SKM-1 treated with dmso at 0.1 percent for 144 hours (cell line): ENCODE measurements around the gene ZNF800.
"Not testable (repeated sequence)": the region's sequence is repeated elsewhere in the genome, so short reads cannot be mapped to it uniquely, and the experiment has no call there.

ENCODE experiments used
- DNase-seq: peaks from one replicate; lab custom pipeline; 2025; ENCODE audit not compliant: unreplicated experiment; lab: John Stamatoyannopoulos, UW

ZNF800 gene

DNA sequence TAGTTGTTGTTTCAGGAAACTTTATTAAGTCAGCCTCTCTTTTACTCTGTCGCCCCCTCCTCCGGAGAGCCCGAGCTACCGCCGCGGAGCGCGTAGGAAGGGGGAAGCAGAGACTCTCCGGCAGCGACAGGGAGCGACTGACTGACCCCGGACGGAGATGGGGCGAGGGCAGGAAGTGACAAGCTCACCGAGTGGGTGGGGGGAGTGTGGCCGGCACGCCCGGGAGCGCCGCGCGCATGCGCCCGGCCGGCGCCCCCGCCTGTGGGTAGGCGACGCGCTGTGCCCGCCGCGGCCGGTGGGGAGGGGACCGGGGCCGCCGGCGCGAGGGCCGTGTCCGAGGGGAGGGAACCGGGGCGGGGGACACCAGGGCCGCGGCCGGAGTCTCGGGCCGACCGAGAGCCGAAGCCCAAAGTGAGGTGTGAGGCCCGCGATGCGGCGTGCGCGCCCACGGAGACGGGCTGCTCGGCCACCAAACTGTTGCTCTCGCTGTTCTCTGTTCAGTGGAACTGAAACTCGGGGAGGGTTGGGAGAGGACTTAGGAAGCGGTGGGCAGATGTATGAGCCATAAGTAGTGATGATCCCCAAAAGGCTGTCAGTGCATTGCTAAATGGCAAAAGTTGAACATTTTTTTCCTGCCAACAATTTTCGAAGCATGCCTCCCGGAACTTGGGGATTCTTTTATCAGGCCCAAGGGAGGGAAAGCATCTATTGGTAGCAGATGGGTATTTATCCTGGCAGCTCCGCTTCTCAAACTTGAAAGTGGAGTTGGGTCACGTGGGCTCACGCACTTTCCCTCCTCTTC is at the start of gene ZNF800:
Gene ZNF800, minus strand, starts transcription at position 143 of the 802 bp plus-strand sequence. CDS start 1,151 bp downstream, outside the sequence.
- DNase-seq: peak; percentile 92

DNA sequence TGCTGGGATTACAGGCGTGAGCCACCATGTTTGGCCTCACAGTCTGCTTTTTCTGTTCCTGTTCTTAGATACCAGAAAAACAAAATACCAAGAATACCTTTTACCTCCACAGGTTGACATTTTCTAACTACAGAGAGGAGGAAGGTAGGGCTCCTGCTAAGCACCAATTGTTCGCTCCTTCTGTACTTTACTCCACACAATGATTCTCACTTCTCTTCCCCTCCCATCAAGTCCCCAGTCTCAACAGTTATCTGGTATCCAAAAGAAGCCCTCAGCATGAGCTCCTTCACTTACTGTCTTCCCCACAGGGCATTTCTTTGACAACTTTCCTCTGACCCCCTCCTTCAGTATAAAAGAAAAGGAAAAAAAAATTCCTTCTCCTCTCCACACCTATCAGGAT is 47.7 kb upstream of the ZNF800 start:
- no peak for DNase-seq

- DNase-seq: no peak
Measured at GRCh38 chr7:127438836-127439235, 46.3 kb upstream of the ZNF800 start.

- DNase-seq: no peak
Measured at GRCh38 chr7:127437837-127438236, 45.3 kb upstream of the ZNF800 start.

DNA sequence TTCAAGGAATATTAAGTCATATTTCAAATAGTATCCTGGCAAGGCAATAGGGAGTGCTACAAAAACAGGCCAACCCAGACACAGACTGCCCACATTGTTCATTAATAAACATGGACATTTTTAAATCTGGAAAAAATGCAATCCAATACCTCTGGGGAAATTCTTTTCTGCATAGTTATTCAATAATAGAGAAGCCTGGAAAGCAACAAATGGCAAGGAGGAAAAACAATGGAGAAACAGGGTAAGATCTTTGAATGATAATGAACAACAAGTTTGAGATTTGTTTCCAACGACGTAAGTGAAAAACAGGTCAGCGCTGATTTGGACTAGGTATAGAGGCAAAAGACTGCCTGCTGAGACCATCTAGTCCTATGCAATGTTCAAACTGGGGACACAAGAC is 44.7 kb upstream of the ZNF800 start:
- no peak for DNase-seq

GRCh38 chr7:127429281-127429680 is 36.8 kb upstream of the ZNF800 start:
- DNase-seq: not testable (repeated sequence)

- no peak for DNase-seq
Measured at GRCh38 chr7:127419196-127419595, 26.7 kb upstream of the ZNF800 start.

DNA sequence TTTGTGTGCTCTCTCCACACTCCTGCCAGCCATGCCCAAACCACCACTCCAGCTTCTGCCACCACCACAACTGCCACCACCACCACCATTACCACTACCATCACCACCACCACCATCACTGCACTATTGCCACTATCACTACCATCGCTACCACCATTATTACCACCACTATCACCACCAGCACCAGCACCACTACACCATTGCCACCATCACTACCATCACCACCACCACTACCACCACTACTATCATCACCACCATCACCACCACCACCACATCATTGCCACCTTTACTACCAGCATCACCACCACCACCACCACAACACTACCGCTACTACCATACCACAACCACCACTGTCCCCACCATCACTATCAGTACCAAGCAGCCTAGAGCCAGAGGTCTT is 26.0 kb upstream of the ZNF800 start:
- no peak for DNase-seq

GRCh38 chr7:127417346-127417745 is 24.8 kb upstream of the ZNF800 start:
- no peak for DNase-seq

DNA sequence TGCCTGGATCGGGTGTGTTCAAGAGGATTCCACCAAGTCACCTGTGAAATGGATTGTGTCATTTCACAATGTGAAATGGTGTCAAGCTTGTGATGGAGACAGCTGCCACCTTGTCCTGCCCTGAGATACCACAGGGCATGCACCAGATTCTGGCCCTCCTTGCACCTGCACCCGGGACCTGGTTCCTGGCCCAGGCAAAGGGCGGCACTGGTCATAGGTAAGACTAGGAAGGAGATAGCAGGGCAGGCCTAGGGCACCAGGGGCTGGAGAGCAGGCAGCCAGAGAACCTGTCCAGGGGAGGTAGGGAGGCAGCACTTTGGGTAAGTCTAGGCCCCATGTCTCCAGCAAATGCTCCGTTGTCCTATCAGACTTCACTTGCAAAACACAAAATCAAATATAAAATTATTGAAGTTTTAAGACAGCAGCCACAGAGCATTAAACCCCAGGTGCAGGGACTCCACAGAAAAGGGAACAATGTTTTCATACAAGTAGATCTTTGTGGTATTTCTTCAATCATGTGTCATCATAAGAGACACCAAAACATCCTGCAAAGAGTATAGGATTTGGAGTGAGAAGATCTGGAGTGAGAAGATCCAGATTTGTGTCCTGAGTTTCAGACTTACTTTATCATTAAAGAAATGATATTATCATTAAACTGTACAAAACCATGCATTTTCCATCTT is 22.7 kb upstream of the ZNF800 start:
- no peak for DNase-seq

DNA sequence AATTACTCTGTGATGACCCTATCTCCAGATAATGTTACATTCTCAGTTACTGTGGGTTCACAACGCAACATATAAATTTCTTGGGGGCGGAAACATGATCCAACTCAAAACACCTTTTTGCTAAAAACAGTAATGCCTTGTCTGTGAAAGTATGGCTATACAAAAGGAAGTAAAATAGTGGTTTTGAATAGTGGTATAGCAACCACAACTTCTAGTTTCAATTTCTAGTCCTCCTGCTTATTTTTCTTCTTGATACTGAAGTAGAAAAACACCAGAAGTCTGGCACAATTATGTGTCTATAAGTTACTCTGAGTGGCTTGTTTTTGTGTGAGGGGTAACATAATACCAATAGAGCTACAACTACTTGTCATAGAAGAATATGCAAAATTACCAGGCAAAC is 21.5 kb upstream of the ZNF800 start:
- peak; percentile 16 for DNase-seq

DNA sequence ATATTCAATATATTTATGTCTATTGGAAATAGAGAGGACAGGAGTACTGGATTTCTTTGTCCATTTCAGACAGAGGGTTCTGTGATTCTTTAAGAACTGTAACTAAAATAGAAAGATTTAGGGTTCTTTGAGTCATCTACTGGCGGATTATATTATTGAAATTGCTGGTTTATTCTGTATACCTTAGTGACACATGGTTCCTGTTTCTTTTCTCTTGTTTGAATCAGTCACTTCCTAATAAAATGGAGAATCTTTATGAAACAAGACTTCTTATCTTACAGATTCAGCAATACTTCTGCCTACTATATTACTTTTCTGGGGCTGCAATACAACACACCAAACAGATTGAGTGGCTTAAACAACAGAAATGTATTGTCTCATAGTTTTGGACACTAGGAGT is 20.8 kb upstream of the ZNF800 start:
- no peak for DNase-seq

DNA sequence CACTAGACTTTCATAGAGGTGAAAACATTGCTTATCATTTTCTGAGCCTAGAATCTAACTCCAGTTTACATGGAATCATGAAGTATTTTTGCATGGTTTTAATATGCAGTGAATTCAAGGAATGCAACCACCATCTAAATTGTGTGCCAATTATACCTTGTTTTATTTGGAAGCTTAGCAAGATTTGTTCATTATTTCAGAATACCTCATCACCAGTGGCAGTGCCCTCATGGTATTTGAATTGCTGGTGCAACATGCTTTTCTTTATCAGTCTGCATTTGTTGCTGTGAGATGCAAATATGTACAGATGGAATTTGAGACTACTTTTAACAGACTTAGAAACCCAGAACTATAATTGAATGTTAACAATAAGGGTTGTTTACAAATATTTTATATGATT is 18.7 kb upstream of the ZNF800 start:
- no peak for DNase-seq

GRCh38 chr7:127409629-127410028 is 17.1 kb upstream of the ZNF800 start:
- DNase-seq: no peak

DNA sequence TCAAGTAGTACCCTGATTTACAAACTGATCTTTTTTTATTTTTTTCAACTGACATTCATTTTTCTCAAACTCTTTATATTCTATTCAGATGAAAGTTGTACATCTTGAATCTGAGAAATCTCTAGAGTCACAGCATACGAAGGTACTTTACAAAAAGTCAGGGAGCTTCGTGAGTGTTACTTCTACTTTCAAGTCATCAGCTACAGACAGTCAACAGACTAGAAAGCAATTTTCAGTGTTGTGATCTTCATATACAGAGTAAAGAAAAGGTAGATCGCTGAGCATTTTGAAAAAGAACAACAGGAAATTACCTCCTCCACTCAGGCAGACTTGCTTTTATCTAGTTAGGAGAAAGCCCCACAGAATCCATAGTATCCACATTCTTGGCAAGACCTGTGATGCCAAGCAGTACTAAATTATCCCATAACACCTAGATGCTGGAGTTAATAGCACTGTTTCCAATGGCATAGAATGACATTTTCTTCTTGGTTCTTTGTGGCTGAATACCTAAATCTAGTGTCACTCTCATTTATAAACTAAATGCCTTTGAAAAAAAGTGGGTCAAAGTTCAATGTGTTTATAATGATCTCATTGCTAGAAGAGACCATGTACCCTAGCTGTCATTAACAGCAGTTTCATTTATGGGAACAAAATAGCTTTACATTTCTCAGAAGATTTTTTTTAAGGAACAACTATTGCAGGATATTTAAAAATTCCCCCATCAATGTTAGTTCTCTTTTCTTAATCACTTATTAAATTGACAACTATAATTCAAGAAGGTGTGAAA is 12.0 kb upstream of the ZNF800 start:
- no peak for DNase-seq

- peak; percentile 98 for DNase-seq
Measured at GRCh38 chr7:127396184-127396583, 3.7 kb upstream of the ZNF800 start.

DNA sequence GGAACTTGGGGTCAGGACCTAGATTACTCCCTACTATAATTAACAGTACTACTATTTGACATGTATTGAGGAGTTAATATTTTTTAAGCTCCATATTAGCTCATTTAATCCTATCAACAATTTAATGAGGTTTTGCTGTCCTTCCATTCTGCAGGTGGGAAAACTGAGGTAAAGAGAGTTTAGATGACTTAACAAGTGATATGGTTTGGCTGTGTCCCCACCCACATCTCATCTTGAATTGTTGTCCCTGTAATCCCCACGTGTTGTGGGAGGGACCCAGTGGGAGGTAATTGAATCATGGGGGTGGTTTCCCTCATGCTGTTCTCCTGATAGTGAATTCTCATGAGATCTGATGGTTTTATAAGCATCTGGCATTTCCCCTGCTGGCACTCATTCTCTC is 2.6 kb upstream of the ZNF800 start:
- not testable (repeated sequence) for DNase-seq

- DNase-seq: no peak
Measured at GRCh38 chr7:127393368-127394058, 1.0 kb upstream of the ZNF800 start.

- DNase-seq: peak; percentile 44
Measured at GRCh38 chr7:127392182-127392565, 334 bp downstream of the ZNF800 start.

- DNase-seq: no peak
Measured at GRCh38 chr7:127391591-127392181, 822 bp downstream of the ZNF800 start.
